K562 (cell line): ENCODE results near the gene PDE8A. TPM values are rescaled to one million over a fixed set of nuclear protein-coding genes. Genes with fewer than 3 reads are reported as not detected.

Experiments
- ATAC-seq: fragments of 200-7000 bp; cut with Tn5 transposase; 3 replicates; pipeline ENCODE4 v1.9.1; 2020; ENCODE audit warnings: moderate library complexity
- BruUV-seq: library from RNA; stranded (reverse); fragments of 400-500 nt; replicated peaks from 2 replicates; lab custom pipeline; 2021; lab: Mats Ljungman, UMichigan
- CTCF ChIA-PET: fragments of 300-600 bp; formaldehyde crosslinking; extraction: SDS; loops from one replicate; lab custom pipeline; 2021; ENCODE audit warnings: low intra/inter-chr PET ratio; lab: Yijun Ruan, JAX
- POLR2A ChIA-PET: fragments of 300-600, 350-650 bp; sonication (Branson Sonifier 250); formaldehyde crosslinking; extraction: SDS; loops from one replicate; lab custom pipeline; 2021; ENCODE audit warnings: antibody characterized with exemption, inconsistent platforms; lab: Yijun Ruan, JAX
- DNase-seq, 4 experiments: peaks; one replicate each; pipeline versions ENCODE4 v3.0.0 to v3.0.0-alpha.2; 2011 to 2018; ENCODE audit warnings: low spot score in 3 of 4, mixed read lengths in 3 of 4; ENCODE audit errors: extremely low read depth in 1 of 4
- FAIRE-seq: peaks from 2 replicates; lab custom pipeline; 2011; peaks lifted over from hg19 to GRCh38; lab: Jason Lieb, UNC
- H2AFZ ChIP-seq: 2 replicates; pipeline ENCODE4 v1.6.0; 2011; ENCODE audit warnings: low read depth, low read length, control low read depth, inconsistent platforms
- H3K27ac ChIP-seq: fragments of 200-600 bp; 3 replicates; pipeline ENCODE4 v1.8.0; 2011; ENCODE audit warnings: low read depth, mild to moderate bottlenecking, control low read depth, inconsistent platforms, low read length, moderate library complexity, mixed read lengths; ENCODE audit errors: extremely low read depth
- H3K27me3 ChIP-seq, 2 experiments: fragments of 300-600 bp in 1 of 2; 2 replicates in 1 of 2; 3 replicates in 1 of 2; pipeline versions ENCODE4 v1.6.0 to v1.8.0; 2011; ENCODE audit warnings: inconsistent platforms in 2 of 2, low read length in 2 of 2, mild to moderate bottlenecking in 1 of 2, mixed read lengths in 1 of 2, moderate library complexity in 1 of 2; ENCODE audit not compliant: control insufficient read depth in 2 of 2, insufficient read depth in 2 of 2
- H3K36me3 ChIP-seq: fragments of 300-600 bp; 3 replicates; pipeline ENCODE4 v1.8.0; 2011; ENCODE audit warnings: mild to moderate bottlenecking, low read length, inconsistent platforms; ENCODE audit not compliant: control insufficient read depth, insufficient read depth
- H3K4me1 ChIP-seq, 2 experiments: fragments of 200-600 bp in 1 of 2; replicated peaks in 1 of 2; 2 replicates in 1 of 2; 3 replicates in 1 of 2; pipeline versions ENCODE4 v1.5.1 to v1.8.0; 2011; ENCODE audit warnings: inconsistent platforms in 2 of 2, low read length in 2 of 2, mild to moderate bottlenecking in 1 of 2, mixed read lengths in 1 of 2, moderate library complexity in 1 of 2; ENCODE audit not compliant: control insufficient read depth in 2 of 2, insufficient read depth in 2 of 2
- H3K4me2 ChIP-seq: 2 replicates; pipeline ENCODE4 v1.6.1; 2011; ENCODE audit warnings: low read length, control low read depth, inconsistent platforms, mixed read lengths; ENCODE audit not compliant: insufficient read depth
- H3K4me3 ChIP-seq: fragments of 200-600 bp; sonication (generic), shearing (Covaris generic); 2 replicates; pipeline ENCODE4 v1.5.1; 2016; ENCODE audit warnings: control low read depth, inconsistent platforms
- H3K79me2 ChIP-seq: fragments of 200-600 bp; 3 replicates; pipeline ENCODE4 v1.8.0; 2011; ENCODE audit warnings: low read length, inconsistent platforms; ENCODE audit not compliant: control insufficient read depth, insufficient read depth
- H3K9ac ChIP-seq, 2 experiments: 2 replicates each; pipeline versions ENCODE4 v1.6.0 to v1.6.1; 2011; ENCODE audit warnings: low read depth in 2 of 2, low read length in 2 of 2, control low read depth in 1 of 2, inconsistent platforms in 1 of 2, mild to moderate bottlenecking in 1 of 2, mixed read lengths in 1 of 2; ENCODE audit not compliant: insufficient read depth in 1 of 2
- H3K9me1 ChIP-seq: one replicate; pipeline ENCODE4 v1.6.0; 2011; ENCODE audit warnings: inconsistent platforms, mild to moderate bottlenecking, low read length, moderate library complexity; ENCODE audit not compliant: control insufficient read depth, insufficient read depth
- H3K9me3 ChIP-seq: replicated peaks from 2 replicates; pipeline ENCODE4 v1.5.1; 2011; ENCODE audit warnings: low read depth, low read length, inconsistent platforms; ENCODE audit not compliant: control insufficient read depth, insufficient read depth
- H4K20me1 ChIP-seq: replicated peaks from 2 replicates; pipeline ENCODE4 v1.6.1; 2011; ENCODE audit warnings: low read length, inconsistent platforms, mixed read lengths; ENCODE audit not compliant: control insufficient read depth, insufficient read depth
- BHLHE40 ChIP-seq: IDR thresholded peaks from 2 replicates; pipeline ENCODE4 v1.6.1; 2011; ENCODE audit warnings: low read length, improper control_type of control experiment
- BRCA1 ChIP-seq, 2 experiments: fragments of 450-650 bp in 1 of 2; sonication (generic) in 1 of 2; formaldehyde crosslinking in 1 of 2; IDR thresholded peaks; 2 replicates each; pipeline versions ENCODE4 v1.5.0 to v1.6.1; 2017 to 2020; ENCODE audit warnings: mild to moderate bottlenecking in 1 of 2, missing genetic modification reagents in 1 of 2
- CREM ChIP-seq: IDR thresholded peaks from 2 replicates; pipeline ENCODE4 v1.6.1; 2014; ENCODE audit warnings: antibody characterized with exemption, low read depth
- GTF2E2 ChIP-seq: fragments of 200-800 bp; sonication (Bioruptor generic); IDR thresholded peaks from 2 replicates; pipeline ENCODE4 v1.6.1; 2016; ENCODE audit warnings: missing genetic modification characterization, missing compliant biosample characterization
- HNRNPH1 ChIP-seq: fragments of 200-400 bp; formaldehyde crosslinking; optimal IDR thresholded peaks from 2 replicates; pipeline ENCODE3; 2017; ENCODE audit warnings: low read depth, mild to moderate bottlenecking, low read length, moderate library complexity
- ILF3 ChIP-seq: fragments of 450-650 bp; IDR thresholded peaks from 2 replicates; pipeline ENCODE4 v1.6.1; 2018; ENCODE audit warnings: antibody characterized with exemption, mild to moderate bottlenecking, moderate library complexity, borderline replicate concordance
- SAP30 ChIP-seq: fragments of 200-600 bp; sonication (generic); IDR thresholded peaks from 2 replicates; pipeline ENCODE4 v1.6.1; 2012; ENCODE audit warnings: borderline replicate concordance, low read depth, mild to moderate bottlenecking, moderate library complexity, low read length, control low read depth, inconsistent platforms; ENCODE audit not compliant: insufficient read depth, poor library complexity, severe bottlenecking
- SMARCA4 ChIP-seq: fragments of 450-650 bp; IDR thresholded peaks from 2 replicates; pipeline ENCODE4 v1.6.1; 2016
- WGBS: fragments of 100-300 bp; shearing (Covaris generic); methylation state at CpG from one replicate; pipeline ENCODE4 v1.1.6; 2016; ENCODE audit warnings: low coverage, mixed read lengths; ENCODE audit not compliant: insufficient coverage; ENCODE audit errors: missing lambda C conversion rate; 5-methylcytosine and 5-hydroxymethylcytosine counted together
- in situ Hi-C: fragments of 300-500 bp; cut with MboI; formaldehyde crosslinking; loops from 4 replicates; pipeline ENCODE4 v1.15.0; 2018; ENCODE audit warnings: inconsistent platforms, mixed read lengths
- intact Hi-C: fragments of 100-400 bp; cut with micrococcal nuclease; formaldehyde crosslinking; loops from 2 replicates; pipeline ENCODE4 v1.14.2; 2022
- polyA plus RNA-seq, 8 experiments: library from polyadenylated mRNA; depleted of rRNA in 4 of 8; stranded (reverse) in 5 of 8; unstranded in 3 of 8; fragments of >200 nt; fragmentation: Nextera tagmentation in 2 of 8; fragmentation: Illumina TruSeq in 1 of 8; extraction: Ambion mirVana in 2 of 8; extraction: Trizol in 1 of 8; gene quantifications; 2 replicates each; pipeline versions ENCODE4 v1.2.1 to v1.2.3, GENCODE V29; 2011 to 2014; ENCODE audit warnings: inconsistent platforms in 1 of 8, missing spikeins in 1 of 8
- total RNA-seq, 7 experiments: library from RNA; depleted of rRNA in 6 of 7; stranded (reverse); fragments of >200 nt in 6 of 7; fragmentation: Illumina TruSeq in 2 of 7; extraction: Trizol in 2 of 7; gene quantifications; 2 replicates each; pipeline versions ENCODE4 v1.2.1 to v1.2.3, GENCODE V29; 2011 to 2021; ENCODE audit warnings: low replicate concordance in 1 of 7
- TF ChIP-seq, protein P1 (sequence below), 2 experiments: fragments of 450-650 bp; IDR thresholded peaks; 2 replicates each; pipeline ENCODE4 v1.6.1; 2018; ENCODE audit warnings: mild to moderate bottlenecking in 2 of 2, low read depth in 1 of 2; ENCODE audit not compliant: partially characterized antibody in 2 of 2
- TF ChIP-seq, protein P2 (sequence below): IDR thresholded peaks from 2 replicates; pipeline ENCODE4 v1.6.1; 2016; ENCODE audit warnings: missing genetic modification characterization, missing compliant biosample characterization
- TF ChIP-seq, protein P3 (sequence below), 2 experiments: fragments of 450-650 bp in 1 of 2; sonication (generic) in 1 of 2; formaldehyde crosslinking in 1 of 2; IDR thresholded peaks in 1 of 2; conservative IDR thresholded peaks in 1 of 2; 2 replicates each; pipeline versions ENCODE4 v1.6.1 to v1.8.1; 2016 to 2023; ENCODE audit warnings: mild to moderate bottlenecking in 2 of 2, moderate library complexity in 2 of 2, inconsistent platforms in 1 of 2, missing genetic modification reagents in 1 of 2

The PDE8A gene
- total and polyA plus RNA-seq, 9 of the 15 experiments (the other 6 are each of a cell fraction or from before 2014, with no cell fraction given), result 5.9 to 40.3 (median 19.8) TPM

DNA sequence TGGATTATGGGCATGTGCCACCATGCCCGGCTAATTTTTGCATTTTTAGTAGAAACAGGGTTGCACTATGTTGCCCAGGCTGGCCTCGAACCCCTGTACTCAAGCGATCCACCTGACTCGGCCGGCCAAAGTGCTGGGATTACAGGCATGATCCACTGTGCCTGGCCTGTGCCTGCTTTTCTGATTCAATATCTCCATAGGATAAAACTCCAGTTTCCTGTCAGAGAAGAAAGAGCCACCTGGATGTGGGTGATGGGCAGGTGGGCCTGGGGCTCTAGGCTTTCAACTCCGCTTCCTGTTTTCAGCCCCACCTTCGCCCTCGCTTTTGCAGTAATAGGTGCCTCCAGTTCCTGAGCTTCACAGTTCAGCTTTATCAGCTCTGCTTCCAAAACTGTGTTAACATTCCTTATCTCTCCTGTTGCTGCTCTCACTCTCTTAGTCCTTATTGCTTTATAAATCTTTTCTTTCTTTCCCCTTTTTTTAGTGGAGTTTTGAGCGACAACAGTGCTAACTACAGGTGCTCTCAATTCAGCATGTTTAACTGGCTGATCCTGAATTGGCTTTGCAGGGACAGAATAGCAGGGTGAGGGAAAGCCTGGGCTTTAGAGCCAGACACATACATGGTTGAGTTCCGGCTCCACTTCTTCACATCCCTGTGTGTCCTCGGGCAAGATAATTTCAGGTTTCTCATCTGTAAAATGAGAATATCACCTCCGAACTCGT lies 21.1 kb upstream of the PDE8A start (continued):
- no peak for TF ChIP-seq SAP30
- TF ChIP-seq, protein P1, sequence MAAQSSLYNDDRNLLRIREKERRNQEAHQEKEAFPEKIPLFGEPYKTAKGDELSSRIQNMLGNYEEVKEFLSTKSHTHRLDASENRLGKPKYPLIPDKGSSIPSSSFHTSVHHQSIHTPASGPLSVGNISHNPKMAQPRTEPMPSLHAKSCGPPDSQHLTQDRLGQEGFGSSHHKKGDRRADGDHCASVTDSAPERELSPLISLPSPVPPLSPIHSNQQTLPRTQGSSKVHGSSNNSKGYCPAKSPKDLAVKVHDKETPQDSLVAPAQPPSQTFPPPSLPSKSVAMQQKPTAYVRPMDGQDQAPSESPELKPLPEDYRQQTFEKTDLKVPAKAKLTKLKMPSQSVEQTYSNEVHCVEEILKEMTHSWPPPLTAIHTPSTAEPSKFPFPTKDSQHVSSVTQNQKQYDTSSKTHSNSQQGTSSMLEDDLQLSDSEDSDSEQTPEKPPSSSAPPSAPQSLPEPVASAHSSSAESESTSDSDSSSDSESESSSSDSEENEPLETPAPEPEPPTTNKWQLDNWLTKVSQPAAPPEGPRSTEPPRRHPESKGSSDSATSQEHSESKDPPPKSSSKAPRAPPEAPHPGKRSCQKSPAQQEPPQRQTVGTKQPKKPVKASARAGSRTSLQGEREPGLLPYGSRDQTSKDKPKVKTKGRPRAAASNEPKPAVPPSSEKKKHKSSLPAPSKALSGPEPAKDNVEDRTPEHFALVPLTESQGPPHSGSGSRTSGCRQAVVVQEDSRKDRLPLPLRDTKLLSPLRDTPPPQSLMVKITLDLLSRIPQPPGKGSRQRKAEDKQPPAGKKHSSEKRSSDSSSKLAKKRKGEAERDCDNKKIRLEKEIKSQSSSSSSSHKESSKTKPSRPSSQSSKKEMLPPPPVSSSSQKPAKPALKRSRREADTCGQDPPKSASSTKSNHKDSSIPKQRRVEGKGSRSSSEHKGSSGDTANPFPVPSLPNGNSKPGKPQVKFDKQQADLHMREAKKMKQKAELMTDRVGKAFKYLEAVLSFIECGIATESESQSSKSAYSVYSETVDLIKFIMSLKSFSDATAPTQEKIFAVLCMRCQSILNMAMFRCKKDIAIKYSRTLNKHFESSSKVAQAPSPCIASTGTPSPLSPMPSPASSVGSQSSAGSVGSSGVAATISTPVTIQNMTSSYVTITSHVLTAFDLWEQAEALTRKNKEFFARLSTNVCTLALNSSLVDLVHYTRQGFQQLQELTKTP (IDR thresholded peaks at IDR 0.05; ENCODE audit: low read depth in 1 of 2, partially characterized antibody in 2 of 2), result peak in 1 of 2 experiments; percentile 32
- no peak for TF ChIP-seq ILF3

DNA sequence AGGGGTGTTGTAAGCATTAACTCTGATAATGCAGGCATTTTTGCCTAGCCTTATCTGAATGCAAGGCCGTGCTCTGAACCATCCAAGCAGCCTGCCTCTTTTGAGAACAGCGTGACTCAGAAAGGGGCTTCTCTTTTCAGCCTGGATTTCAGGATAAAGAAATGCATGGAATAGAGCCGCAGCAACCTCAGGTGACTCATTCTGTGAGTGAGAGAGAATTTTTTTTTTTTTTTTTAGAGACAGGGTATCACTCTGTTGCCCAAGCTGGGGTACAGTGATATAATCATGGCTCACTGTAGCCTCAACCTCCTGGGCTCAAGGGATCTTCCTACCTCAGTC lies 20.6 kb upstream of the PDE8A start:
- peak; percentile 55 to 88 (median 66) for DNase-seq
- no peak overlapping the region for H3K4me3 ChIP-seq
- peak overlapping the region; percentile 60 for H3K27ac ChIP-seq
- peak overlapping the region; percentile 71 for H3K4me2 ChIP-seq
- in situ Hi-C loops, result no loop called here
- no TSS peak for BruUV-seq
- ChIA-PET POLR2A (interaction anchor here (0.7 to 1.0 kb wide), 4 partner anchors 10 to 86 kb away, joined by 3 to 5 read pairs (median 4); no protein-coding TSS in a partner anchor), CTCF (no interaction called here)
- 3% methylated on average over 3 of the region's 3 CpGs for WGBS
- peak overlapping the region in 1 of 2 experiments; percentile 49; a peak in 1 of 4 replicates for H3K9ac ChIP-seq
- peak overlapping the region; percentile 41 for H2AFZ ChIP-seq
- H3K36me3 ChIP-seq, result no peaks in the 10 kb centered on the region
- H3K9me1 ChIP-seq, result no peaks in the 10 kb centered on the region
- H3K4me1 ChIP-seq, result peaks cover 19 to 23% of the 10 kb centered on the region in 2 experiments
- H4K20me1 ChIP-seq, result no peaks in the 10 kb centered on the region
- peak; percentile 87 for ATAC-seq
- no peaks in the 10 kb centered on the region for H3K27me3 ChIP-seq
- intact Hi-C loops, result no loop called here
- H3K79me2 ChIP-seq, result no peaks in the 10 kb centered on the region
- 0 out of 2 replicates have a peak, but pooled peaks cover 5% of the 10 kb centered on the region for H3K9me3 ChIP-seq
- FAIRE-seq, result peak; percentile 95
- TF ChIP-seq BRCA1 (IDR thresholded peaks at IDR 0.05) (no peak), BRCA1 (CRISPR knock-in tag; IDR thresholded peaks at IDR 0.05) (no peak), BHLHE40 (peak; percentile 46; the same call in 1 of the 2 replicates), SMARCA4 (peak; percentile 86), HNRNPH1 (no peak), CREM (peak; percentile 9; the same call in 1 of the 2 replicates), GTF2E2 (no peak)
- TF ChIP-seq, protein P2, sequence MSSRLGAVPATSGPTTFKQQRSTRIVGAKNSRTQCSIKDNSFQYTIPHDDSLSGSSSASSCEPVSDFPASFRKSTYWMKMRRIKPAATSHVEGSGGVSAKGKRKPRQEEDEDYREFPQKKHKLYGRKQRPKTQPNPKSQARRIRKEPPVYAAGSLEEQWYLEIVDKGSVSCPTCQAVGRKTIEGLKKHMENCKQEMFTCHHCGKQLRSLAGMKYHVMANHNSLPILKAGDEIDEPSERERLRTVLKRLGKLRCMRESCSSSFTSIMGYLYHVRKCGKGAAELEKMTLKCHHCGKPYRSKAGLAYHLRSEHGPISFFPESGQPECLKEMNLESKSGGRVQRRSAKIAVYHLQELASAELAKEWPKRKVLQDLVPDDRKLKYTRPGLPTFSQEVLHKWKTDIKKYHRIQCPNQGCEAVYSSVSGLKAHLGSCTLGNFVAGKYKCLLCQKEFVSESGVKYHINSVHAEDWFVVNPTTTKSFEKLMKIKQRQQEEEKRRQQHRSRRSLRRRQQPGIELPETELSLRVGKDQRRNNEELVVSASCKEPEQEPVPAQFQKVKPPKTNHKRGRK (tag), result no peak
- TF ChIP-seq, protein P3, sequence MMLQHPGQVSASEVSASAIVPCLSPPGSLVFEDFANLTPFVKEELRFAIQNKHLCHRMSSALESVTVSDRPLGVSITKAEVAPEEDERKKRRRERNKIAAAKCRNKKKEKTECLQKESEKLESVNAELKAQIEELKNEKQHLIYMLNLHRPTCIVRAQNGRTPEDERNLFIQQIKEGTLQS (IDR thresholded peaks at IDR 0.05), result peak; percentile 91
- TF ChIP-seq, protein P3 (CRISPR knock-in tag; conservative IDR thresholded peaks at IDR 0.05), result peak; percentile 76; the same call in 1 of the 2 replicates
